Measurements from ENCODE around the gene NFKBIL1. TPM values are rescaled to one million over a fixed set of nuclear protein-coding genes. Genes with fewer than 3 reads are reported as not detected.

The NFKBIL1 gene
- total and polyA plus RNA-seq, 9 of the 15 experiments (the other 6 are each of a cell fraction or from before 2014, with no cell fraction given) = 0.49 to 33.1 (median 7.6) TPM

GRCh38 chr6:31558631-31559500 lies 11.5 kb downstream of the NFKBIL1 start (continued):
- TF ChIP-seq MGA (IDR thresholded peaks at IDR 0.05) (no peak), DLX4 (CRISPR knock-in tag; IDR thresholded peaks at IDR 0.05) (no peak), SIN3A (IDR thresholded peaks at IDR 0.05; ENCODE audit: borderline replicate concordance in 2 of 2, control insufficient read depth in 1 of 2, low read depth in 2 of 2, low read length in 2 of 2) (no peak), TEAD2 (tag; IDR thresholded peaks at IDR 0.05) (no peak), ZNF695 (CRISPR knock-in tag; IDR thresholded peaks at IDR 0.05) (no peak), HCFC1 (IDR thresholded peaks at IDR 0.05; ENCODE audit: low read depth, low read length) (no peak), ZNF274 (IDR thresholded peaks at IDR 0.05; ENCODE audit: borderline replicate concordance, low read depth, low read length) (no peak)
- TF ChIP-seq, protein P1, sequence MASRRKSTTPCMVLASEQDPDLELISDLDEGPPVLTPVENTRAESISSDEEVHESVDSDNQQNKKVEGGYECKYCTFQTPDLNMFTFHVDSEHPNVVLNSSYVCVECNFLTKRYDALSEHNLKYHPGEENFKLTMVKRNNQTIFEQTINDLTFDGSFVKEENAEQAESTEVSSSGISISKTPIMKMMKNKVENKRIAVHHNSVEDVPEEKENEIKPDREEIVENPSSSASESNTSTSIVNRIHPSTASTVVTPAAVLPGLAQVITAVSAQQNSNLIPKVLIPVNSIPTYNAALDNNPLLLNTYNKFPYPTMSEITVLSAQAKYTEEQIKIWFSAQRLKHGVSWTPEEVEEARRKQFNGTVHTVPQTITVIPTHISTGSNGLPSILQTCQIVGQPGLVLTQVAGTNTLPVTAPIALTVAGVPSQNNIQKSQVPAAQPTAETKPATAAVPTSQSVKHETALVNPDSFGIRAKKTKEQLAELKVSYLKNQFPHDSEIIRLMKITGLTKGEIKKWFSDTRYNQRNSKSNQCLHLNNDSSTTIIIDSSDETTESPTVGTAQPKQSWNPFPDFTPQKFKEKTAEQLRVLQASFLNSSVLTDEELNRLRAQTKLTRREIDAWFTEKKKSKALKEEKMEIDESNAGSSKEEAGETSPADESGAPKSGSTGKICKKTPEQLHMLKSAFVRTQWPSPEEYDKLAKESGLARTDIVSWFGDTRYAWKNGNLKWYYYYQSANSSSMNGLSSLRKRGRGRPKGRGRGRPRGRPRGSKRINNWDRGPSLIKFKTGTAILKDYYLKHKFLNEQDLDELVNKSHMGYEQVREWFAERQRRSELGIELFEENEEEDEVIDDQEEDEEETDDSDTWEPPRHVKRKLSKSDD (conservative IDR thresholded peaks at IDR 0.05; ENCODE audit: low read length) = no peak
